ENCODE results near the gene CLNS1A.

The CLNS1A gene

GRCh38 chr11:77656362-77656761, 18.8 kb upstream of the CLNS1A start:
- Histone ChIP-seq H3K27me3 (replicated peaks; ENCODE audit: control insufficient read depth, insufficient read depth, low read length) (no peaks in the 10 kb centered on the region), H3K36me3 (ENCODE audit: control insufficient read depth, insufficient read depth, low read length) (no peaks in the 10 kb centered on the region), H3K4me3 (replicated peaks; ENCODE audit: low read depth, low read length) (no peak overlapping the region)
- no peak for DNase-seq (ENCODE audit: extremely low read depth, insufficient read length)
- no peak for TF ChIP-seq CTCF (IDR thresholded peaks at IDR 0.05; ENCODE audit: insufficient read depth, low read length, poor library complexity, severe bottlenecking)

- no peak for DNase-seq (ENCODE audit: extremely low read depth, insufficient read length)
- H3K36me3 ChIP-seq (ENCODE audit: control insufficient read depth, insufficient read depth, low read length) = no peaks in the 10 kb centered on the region
- no peak for TF ChIP-seq CTCF (IDR thresholded peaks at IDR 0.05; ENCODE audit: insufficient read depth, low read length, poor library complexity, severe bottlenecking)
- no peak overlapping the region for H3K4me3 ChIP-seq (replicated peaks; ENCODE audit: low read depth, low read length)
- H3K27me3 ChIP-seq (replicated peaks; ENCODE audit: control insufficient read depth, insufficient read depth, low read length) = no peaks in the 10 kb centered on the region
These were observed 17.3 kb upstream of the CLNS1A start for GRCh38 chr11:77654770-77655434.

- no peak overlapping the region for H3K4me3 ChIP-seq (replicated peaks; ENCODE audit: low read depth, low read length)
- no peak for DNase-seq (ENCODE audit: extremely low read depth, insufficient read length)
- no peaks in the 10 kb centered on the region for H3K36me3 ChIP-seq (ENCODE audit: control insufficient read depth, insufficient read depth, low read length)
- H3K27me3 ChIP-seq (replicated peaks; ENCODE audit: control insufficient read depth, insufficient read depth, low read length) = no peaks in the 10 kb centered on the region
- TF ChIP-seq CTCF (IDR thresholded peaks at IDR 0.05; ENCODE audit: insufficient read depth, low read length, poor library complexity, severe bottlenecking) = no peak
These were observed 12.5 kb upstream of the CLNS1A start for GRCh38 chr11:77650123-77650522.

GRCh38 chr11:77647654-77648305, 10.2 kb upstream of the CLNS1A start:
- DNase-seq (ENCODE audit: extremely low read depth, insufficient read length) = no peak
- Histone ChIP-seq H3K36me3 (ENCODE audit: control insufficient read depth, insufficient read depth, low read length) (no peaks in the 10 kb centered on the region), H3K27me3 (replicated peaks; ENCODE audit: control insufficient read depth, insufficient read depth, low read length) (no peaks in the 10 kb centered on the region), H3K4me3 (replicated peaks; ENCODE audit: low read depth, low read length) (no peak overlapping the region)
- no peak for TF ChIP-seq CTCF (IDR thresholded peaks at IDR 0.05; ENCODE audit: insufficient read depth, low read length, poor library complexity, severe bottlenecking)

GRCh38 chr11:77644887-77645286, 7.3 kb upstream of the CLNS1A start:
- no peak for DNase-seq (ENCODE audit: extremely low read depth, insufficient read length)
- Histone ChIP-seq H3K27me3 (replicated peaks; ENCODE audit: control insufficient read depth, insufficient read depth, low read length) (no peaks in the 10 kb centered on the region), H3K36me3 (ENCODE audit: control insufficient read depth, insufficient read depth, low read length) (no peaks in the 10 kb centered on the region), H3K4me3 (replicated peaks; ENCODE audit: low read depth, low read length) (no peak overlapping the region)
- TF ChIP-seq CTCF (IDR thresholded peaks at IDR 0.05; ENCODE audit: insufficient read depth, low read length, poor library complexity, severe bottlenecking) = no peak

Data from GM06990 (cell line).